ENCODE measurements around the gene CES4A.
"Not testable (repeated sequence)": the region's sequence is repeated elsewhere in the genome, so short reads cannot be mapped to it uniquely, and the experiment has no call there.

Gene CES4A

DNA sequence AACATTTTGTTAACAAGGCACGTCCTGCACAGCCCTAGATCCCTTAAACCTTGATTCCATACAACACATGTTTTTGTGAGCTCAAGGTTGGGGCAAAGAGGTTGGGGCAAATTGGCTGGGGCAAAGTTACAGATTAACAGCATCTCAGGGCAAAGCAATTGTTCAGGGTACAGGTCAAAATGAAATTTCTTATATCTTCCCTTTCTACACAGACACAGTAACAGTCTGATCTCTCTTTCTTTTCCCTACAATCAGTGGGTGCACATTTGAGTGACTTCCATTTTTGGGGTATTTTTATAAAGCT lies 32.3 kb upstream of the CES4A start:
- not testable (repeated sequence) for DNase-seq (ENCODE audit: low spot score)

GRCh38 chr16:66958857-66959703 lies 29.3 kb upstream of the CES4A start:
- DNase-seq (ENCODE audit: low spot score) = no peak

GRCh38 chr16:66959704-66960161 lies 28.7 kb upstream of the CES4A start:
- no peak for DNase-seq (ENCODE audit: low spot score)

GRCh38 chr16:66960270-66960669 lies 28.1 kb upstream of the CES4A start:
- no peak for DNase-seq (ENCODE audit: low spot score)

GRCh38 chr16:66961065-66961744 lies 27.2 kb upstream of the CES4A start, which contains the start of gene CES3:
Gene CES3 (plus strand): TSS chr16:66961266. CDS start chr16:66961308, 42 bp downstream.
- peak; percentile 67 for DNase-seq (ENCODE audit: low spot score)

GRCh38 chr16:66961914-66962313 lies 26.5 kb upstream of the CES4A start:
- DNase-seq (ENCODE audit: low spot score) = no peak

DNA sequence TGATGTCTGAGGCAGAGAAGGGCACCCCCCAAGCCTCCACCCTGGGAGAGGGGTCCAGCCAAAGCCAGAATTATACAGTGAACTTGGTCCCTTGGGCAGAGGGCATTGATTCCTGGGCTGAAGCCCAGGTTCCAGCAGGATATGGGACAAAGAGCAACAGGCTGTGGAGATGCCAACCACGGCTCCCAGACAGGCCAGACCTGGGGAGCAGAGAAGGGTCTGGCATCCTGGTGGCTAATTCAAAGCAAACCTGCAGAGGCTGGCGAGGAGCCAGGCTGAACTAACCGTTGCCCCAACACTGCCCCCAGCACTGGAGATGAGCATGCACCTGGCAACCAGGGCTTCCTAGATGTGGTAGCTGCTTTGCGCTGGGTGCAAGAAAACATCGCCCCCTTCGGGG lies 24.3 kb upstream of the CES4A start:
- no peak for DNase-seq (ENCODE audit: low spot score)

DNA sequence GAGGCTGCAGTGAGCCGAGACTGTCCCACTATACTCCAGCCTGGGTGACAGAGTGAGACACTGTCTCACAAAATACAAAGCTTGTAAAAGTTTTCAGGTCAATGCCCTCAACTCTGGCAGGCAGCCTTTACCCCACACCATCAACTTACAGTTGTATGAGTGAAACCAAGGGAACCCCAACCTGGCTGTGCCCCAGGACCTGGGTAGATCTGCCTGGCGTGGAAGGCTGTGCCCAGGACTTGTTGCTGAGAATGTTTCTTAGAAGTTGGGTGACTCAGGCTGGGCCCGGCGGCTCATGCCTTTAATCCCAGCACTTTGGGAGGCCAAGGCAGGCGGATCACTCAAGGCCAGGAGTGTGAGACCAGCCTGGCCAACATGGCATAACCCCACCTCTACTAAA lies 19.5 kb upstream of the CES4A start:
- no peak for DNase-seq (ENCODE audit: low spot score)

DNA sequence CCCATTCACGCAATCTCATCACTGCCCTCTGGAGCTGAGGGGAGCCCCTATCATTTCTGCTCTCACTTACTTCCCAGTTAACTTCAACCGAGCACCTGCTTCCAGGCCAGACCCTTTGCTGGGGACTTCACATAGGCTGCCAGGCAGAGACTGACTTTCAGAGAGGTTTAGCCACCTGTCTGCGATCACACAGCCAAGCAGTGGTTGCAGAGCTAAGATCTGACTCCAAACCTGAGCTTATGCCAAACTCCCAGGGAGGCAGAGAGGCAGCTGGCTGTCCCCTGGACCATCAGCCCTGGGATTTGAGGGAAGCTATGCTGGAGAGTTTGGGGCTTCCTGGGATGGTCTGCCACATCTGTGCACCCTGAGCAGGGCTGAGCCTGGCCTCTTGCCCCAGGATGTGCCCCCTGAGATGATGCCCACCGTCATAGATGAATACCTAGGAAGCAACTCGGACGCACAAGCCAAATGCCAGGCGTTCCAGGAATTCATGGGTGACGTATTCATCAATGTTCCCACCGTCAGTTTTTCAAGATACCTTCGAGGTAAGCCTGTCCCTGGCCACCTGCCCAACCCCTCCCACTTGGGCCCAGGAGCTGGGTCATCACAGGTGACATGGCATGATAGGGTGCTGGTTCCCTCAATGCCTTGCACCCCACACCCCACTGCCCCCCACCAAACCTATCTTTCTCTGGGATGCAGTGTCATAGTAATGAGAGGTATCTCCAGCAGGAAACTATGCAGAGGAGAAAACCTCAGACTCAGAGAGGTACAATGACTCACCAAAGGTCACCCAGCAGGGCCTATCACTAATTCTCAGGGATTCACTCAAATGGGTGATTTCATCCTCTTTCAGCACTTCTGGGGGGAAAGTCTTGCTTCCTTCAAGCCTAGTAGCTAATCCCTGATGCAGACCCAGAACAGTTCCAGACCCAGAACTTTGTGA lies 17.3 kb upstream of the CES4A start:
- no peak for DNase-seq (ENCODE audit: low spot score)

GRCh38 chr16:66972983-66973382 lies 15.4 kb upstream of the CES4A start:
- no peak for DNase-seq (ENCODE audit: low spot score)

- no peak for DNase-seq (ENCODE audit: low spot score)
These were observed 14.7 kb upstream of the CES4A start for GRCh38 chr16:66973716-66974115.

DNA sequence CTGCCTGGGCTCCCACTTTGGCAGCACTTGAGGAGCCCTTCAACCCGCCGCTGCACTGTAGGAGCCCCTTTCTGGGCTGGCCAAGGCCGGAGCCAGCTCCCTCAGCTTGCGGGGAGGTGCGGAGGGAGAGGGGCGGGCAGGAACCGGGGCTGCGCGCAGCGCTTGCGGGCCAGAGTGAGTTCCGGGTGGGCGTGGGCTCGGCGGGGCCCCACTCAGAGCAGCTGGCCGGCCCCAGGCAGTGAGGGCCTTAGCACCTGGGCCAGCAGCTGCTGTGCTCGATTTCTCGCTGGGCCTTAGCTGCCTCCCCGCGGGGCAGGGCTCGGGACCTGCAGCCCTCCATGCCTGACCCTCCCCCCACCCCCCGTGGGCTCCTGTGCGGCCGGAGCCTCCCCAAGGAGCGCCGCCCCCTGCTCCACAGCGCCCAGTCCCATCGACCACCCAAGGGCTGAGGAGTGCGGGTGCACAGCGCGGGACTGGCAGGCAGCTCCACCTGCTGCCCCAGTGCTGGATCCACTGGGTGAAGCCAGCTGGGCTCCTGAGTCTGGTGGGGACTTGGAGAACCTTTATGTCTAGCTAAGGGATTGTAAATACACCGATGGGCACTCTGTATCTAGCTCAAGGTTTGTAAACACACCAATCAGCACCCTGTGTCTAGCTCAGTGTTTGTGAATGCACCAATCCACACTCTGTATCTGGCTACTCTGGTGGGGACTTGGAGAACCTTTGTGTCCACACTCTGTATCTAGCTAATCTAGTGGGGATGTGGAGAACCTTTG lies 14.0 kb upstream of the CES4A start:
- DNase-seq (ENCODE audit: low spot score) = not testable (repeated sequence)

DNA sequence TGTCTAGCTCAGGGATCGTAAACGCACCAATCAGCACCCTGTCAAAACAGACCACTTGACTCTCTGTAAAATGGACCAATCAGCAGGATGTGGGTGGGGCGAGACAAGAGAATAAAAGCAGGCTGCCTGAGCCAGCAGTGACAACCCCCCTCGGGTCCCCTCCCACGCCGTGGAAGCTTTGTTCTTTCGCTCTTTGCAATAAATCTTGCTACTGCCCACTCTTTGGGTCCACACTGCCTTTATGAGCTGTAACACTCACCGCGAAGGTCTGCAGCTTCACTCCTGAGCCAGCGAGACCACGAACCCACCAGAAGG lies 13.5 kb upstream of the CES4A start:
- DNase-seq (ENCODE audit: low spot score) = not testable (repeated sequence)

DNA sequence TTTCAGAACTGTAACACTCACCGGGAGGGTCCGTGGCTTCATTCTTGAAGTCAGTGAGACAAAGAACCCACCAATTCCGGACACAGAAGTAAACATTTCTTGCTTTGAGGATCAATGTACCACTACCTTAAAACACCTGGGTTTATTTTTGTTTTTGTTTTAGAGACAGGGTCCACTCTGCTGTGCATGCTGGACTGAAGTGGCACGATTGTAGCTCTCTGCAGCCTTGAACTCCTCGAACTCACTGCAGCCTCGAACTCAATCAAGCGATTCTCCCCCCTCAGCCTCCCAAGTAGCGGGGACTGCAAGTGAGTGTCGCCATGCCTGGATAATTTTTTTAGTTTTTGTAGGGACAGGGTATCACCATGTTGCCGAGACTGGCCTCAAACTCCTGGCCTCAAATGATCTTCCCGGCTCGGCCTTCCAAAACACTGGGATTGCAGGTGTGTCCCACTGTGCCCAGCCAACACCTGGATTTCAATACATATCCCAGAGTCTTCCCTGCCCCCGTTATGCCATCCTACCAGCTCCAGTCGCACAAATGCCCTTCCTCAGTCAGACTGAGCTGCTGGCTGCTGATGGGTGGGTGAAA lies 13.0 kb upstream of the CES4A start:
- DNase-seq (ENCODE audit: low spot score) = no peak

- DNase-seq (ENCODE audit: low spot score) = no peak
These were observed 11.6 kb upstream of the CES4A start for GRCh38 chr16:66976746-66977145.

DNA sequence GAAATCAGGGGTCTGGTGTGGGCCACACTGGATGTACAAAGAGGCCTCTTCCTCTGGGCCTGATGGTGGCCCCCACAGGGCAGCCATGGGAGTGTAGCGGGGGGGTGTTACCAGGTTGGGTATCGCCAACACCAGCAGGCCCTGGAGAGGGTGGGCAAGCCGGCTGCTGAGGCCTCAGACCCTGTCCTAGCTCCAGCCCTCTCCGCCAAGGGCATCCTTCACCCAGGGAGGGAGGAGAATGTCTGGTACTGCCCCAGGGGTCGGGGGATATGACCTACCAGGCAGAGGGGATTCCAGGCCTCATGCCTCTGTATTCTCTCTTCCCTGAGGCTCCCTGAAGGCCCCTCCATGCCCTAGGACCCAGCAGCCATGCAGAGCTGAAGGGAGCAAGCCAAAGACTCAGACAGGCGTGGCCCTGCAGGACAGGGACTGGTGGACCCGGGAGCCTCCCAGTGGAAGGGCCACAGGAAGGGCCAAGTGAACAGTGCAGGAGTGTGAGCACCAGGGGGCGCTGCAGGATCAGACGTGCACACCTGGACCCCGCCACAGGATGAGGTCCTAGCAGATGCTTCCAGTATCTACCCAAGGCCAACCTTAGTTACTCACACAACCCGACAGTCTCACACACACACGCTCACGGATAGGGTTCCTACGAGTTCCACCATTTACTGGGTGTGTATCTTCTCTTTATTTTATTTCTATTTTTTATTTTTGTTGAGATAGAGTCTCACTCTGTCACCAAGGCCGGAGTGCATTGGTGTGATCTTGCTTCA lies 10.9 kb upstream of the CES4A start:
- DNase-seq (ENCODE audit: low spot score) = peak; percentile 86

DNA sequence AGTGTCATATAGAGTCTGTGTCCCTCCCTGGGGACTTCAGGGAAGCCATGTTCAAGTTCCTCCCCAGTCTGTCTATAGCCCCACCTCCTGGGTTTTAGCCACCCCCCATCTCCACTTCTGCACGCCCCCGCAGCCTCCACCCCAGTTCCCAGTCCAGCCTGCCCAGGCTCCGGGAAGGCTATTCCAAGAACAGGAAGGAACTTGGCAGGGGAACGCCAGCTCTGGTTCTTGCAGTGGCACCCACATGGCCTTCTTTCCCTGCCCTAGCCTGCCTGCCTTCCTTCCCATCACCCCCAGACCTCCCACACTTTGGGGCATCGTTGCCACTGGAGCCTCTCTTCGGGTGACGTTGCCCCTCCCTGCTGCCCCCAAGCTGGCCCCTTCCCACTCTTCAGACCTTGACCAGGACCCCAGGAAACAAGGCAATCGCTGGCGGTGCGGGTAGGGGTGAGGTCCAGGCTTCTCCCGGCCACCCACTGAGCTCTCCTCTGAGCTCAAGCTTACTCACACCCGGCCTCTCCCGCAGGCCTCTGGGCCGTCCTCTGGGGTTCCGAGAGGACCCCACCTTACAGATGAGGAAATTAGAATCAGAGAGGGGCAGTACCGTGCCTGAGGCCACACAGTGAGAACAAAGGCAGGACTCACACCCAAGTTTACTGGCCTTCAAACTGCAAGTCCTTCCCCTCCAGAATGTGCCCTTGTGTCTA lies 9.2 kb upstream of the CES4A start:
- DNase-seq (ENCODE audit: low spot score) = no peak

- no peak for DNase-seq (ENCODE audit: low spot score)
These were observed 5.4 kb upstream of the CES4A start for GRCh38 chr16:66983033-66983432.

DNA sequence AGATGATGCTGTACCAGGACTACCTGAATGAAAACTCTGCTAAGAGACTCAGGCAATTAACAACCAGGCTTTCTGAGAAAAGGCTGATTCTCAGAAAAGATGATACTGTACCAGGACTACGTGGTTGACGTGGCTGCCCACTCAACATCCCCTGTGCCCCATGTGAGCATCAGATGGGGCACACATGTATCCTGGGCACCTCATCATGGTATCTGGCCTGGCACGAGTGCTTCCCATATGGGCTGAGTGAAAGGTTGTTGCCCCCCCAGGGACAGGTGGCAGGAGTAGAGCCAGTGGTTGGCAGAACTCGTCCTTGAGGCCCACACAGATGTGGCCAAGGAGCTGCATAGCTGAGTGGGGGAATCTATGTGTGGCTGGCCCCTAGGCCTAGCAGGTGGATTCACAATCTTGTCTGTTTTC lies 3.5 kb upstream of the CES4A start:
- no peak for DNase-seq (ENCODE audit: low spot score)

- DNase-seq (ENCODE audit: low spot score) = no peak
These were observed 1.8 kb upstream of the CES4A start for GRCh38 chr16:66986559-66986958.
